Pancreas (tissue), 10 donors: ENCODE data around the gene PMVK. TPM values are rescaled to one million over a fixed set of nuclear protein-coding genes. Genes with fewer than 3 reads are reported as not detected.

Experiments used
- ATAC-seq, 4 donors: fragments of 200-7000 bp; cut with Tn5 transposase; one replicate each; pipeline versions ENCODE4 v1.8.0 to v1.9.1; 2020; ENCODE audit warnings: mild to moderate bottlenecking in 4 of 4, moderate library complexity in 4 of 4
- DNase-seq, 6 donors: peaks; one replicate each; pipeline ENCODE4 v3.0.0-alpha.2; 2020
- FAIRE-seq: peaks from 2 replicates; lab custom pipeline; 2012; peaks lifted over from hg19 to GRCh38; lab: Jason Lieb, UNC
- H3K27ac ChIP-seq, 4 donors: fragments of 200-600 bp; sonication (generic); 1 replicate in 3 of 4; 2 replicates in 1 of 4; pipeline versions ENCODE4 v1.5.0 to v1.8.0; 2020
- H3K27me3 ChIP-seq, 4 donors: fragments of 200-600 bp; one replicate each; pipeline ENCODE4 v1.8.0; 2021
- H3K36me3 ChIP-seq, 3 donors: fragments of 200-600 bp; sonication (generic) in 1 of 3; one replicate each; pipeline versions ENCODE4 v1.5.0 to v1.8.0; 2020 to 2021
- H3K4me1 ChIP-seq, 3 donors: fragments of 200-600 bp; one replicate each; pipeline ENCODE4 v1.8.0; 2021
- H3K4me3 ChIP-seq, 4 donors: fragments of 200-600 bp; sonication (generic) in 2 of 4; one replicate each; pipeline versions ENCODE4 v1.5.0 to v1.8.0; 2020 to 2021
- H3K9me3 ChIP-seq, 4 donors: fragments of 200-600 bp; one replicate each; pipeline ENCODE4 v1.8.0; 2021
- WGBS, 2 donors: extraction: QIAGEN DNeasy Blood & Tissue Kit; methylation state at CpG; one replicate each; pipeline ENCODE4 v1.1.7; 2013; 5-methylcytosine and 5-hydroxymethylcytosine counted together
- intact Hi-C, 3 donors: fragments of 100-400 bp; cut with DNase I; formaldehyde crosslinking; loops; one replicate each; pipeline versions ENCODE4 v1.11.1 to v1.14.2; 2022
- polyA plus RNA-seq, 2 donors: library from polyadenylated mRNA; stranded (reverse); fragments of 200-250 nt; gene quantifications; one replicate each; pipeline ENCODE4 v1.2.3, GENCODE V29; 2013
- total RNA-seq, 6 donors: library from RNA; stranded (reverse); fragmentation: NEBNext Ultra II Directional in 4 of 6; extraction: Animal tissue kit (Norgen Biotek cat#: 25700) in 4 of 6; gene quantifications; one replicate each; pipeline versions ENCODE4 v1.2.1 to v1.2.4, GENCODE V29; 2021 to 2023
- TF ChIP-seq, protein P1 (sequence below), 4 donors: fragments of 200-600 bp; sonication (generic) in 3 of 4; IDR thresholded peaks; one replicate each; pipeline versions ENCODE4 v1.5.0 to v1.8.0; 2021; ENCODE audit warnings: antibody characterized with exemption in 4 of 4
- donor health status: healthy with polysubstance abuse.
- donor health status: DM: no; HTN: no; CAD: no; lungs with moderate emphysema.
- donor health status: DM: no; HTN: no; CAD: no.
- donor health status: control.
- donor health status: control.
- donor health status: Bipolar disorder and iron deficiency.
- donor health status: DM: yes; HTN: yes; CAD: no.
- donor health status: DM: no; HTN: no; CAD: no.
- donor health status: DM: no; HTN: no; CAD: no.
- donor health status: DM: yes; HTN: yes; CAD: no.

Gene PMVK
- total and polyA plus RNA-seq, 8 donors: 12.4 to 32.4 (median 16.8) TPM

DNA sequence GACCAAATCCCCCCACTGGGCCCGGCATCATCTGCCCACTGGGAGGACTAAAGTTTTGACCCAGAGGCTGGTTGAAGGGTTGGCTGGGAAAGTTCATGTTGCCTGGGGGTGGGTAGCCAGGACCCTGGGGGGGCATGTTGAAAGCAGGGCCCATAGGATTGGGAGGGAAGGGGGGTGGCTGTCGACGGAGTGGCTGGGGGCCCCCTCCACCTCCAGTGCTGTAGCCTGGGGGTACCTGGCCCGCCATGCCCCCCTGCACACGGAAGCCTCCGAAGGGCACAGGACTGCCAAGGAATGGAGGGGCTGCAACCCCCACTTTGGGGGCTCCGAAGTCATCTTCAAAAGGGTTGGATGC is 22.9 kb upstream of the PMVK start:
- no peak for DNase-seq

DNA sequence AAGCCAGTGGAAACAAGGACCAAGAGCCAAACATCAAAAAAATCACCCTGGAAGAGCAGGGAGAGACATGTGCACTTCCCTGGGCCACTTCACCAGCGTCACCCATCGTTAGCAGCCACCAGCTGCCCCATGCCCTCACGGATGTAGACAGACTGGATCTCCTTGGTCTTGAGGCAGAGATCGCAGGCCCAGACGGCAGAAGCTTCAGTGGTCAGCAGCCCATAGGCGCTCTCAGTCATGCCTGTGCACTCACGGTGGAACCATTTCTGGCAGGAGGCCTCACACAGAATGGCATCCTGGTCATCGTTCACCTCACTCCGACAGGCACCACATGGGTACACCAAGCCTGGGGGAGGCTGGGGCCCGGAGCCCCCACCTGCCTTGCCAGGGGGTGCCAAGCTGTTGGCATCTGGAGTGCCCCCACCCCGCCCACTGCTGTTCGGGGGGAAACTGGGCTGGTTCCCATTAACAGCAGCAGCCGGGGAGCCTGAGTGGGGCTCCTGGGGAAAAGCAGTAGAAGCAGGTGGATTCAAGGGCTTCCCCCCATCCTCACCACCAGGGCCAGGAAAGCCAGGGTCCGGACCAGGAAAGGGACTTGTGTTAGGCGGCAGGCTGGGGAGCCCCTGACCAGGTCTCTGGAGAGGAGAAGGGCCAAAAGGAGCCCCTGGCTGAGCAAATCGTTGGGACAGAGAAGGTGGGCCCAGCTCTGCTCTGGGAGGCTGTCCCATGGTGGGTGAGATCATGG is 22.3 kb upstream of the PMVK start:
- Histone ChIP-seq H3K4me3 (no peak overlapping the region), H3K9me3 (no peaks in the 10 kb centered on the region), H3K36me3 (peaks cover 0 to 9% (median 7%) of the 10 kb centered on the region in 3 donors), H3K4me1 (peaks cover 6 to 25% (median 18%) of the 10 kb centered on the region in 3 donors), H3K27ac (no peak overlapping the region), H3K27me3 (no peaks in the 10 kb centered on the region)
- TF ChIP-seq, protein P1, sequence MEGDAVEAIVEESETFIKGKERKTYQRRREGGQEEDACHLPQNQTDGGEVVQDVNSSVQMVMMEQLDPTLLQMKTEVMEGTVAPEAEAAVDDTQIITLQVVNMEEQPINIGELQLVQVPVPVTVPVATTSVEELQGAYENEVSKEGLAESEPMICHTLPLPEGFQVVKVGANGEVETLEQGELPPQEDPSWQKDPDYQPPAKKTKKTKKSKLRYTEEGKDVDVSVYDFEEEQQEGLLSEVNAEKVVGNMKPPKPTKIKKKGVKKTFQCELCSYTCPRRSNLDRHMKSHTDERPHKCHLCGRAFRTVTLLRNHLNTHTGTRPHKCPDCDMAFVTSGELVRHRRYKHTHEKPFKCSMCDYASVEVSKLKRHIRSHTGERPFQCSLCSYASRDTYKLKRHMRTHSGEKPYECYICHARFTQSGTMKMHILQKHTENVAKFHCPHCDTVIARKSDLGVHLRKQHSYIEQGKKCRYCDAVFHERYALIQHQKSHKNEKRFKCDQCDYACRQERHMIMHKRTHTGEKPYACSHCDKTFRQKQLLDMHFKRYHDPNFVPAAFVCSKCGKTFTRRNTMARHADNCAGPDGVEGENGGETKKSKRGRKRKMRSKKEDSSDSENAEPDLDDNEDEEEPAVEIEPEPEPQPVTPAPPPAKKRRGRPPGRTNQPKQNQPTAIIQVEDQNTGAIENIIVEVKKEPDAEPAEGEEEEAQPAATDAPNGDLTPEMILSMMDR (IDR thresholded peaks at IDR 0.05): no peak
- FAIRE-seq: no peak
- ATAC-seq: no peak
- intact Hi-C loops: no loop called here
- 88 to 90% methylated on average over 16 of the region's 16 CpGs for WGBS, 2 donors
- DNase-seq: peak in 2 of 6 donors; percentile 47 to 71

More for the DNA sequence above, 22.9 kb upstream of the PMVK start:
- TF ChIP-seq, protein P1 (IDR thresholded peaks at IDR 0.05): no peak
- no peak for FAIRE-seq
- Histone ChIP-seq H3K4me1 (peaks cover 5 to 25% (median 18%) of the 10 kb centered on the region in 3 donors), H3K9me3 (no peaks in the 10 kb centered on the region), H3K36me3 (peaks cover 0 to 9% (median 7%) of the 10 kb centered on the region in 3 donors), H3K4me3 (no peak overlapping the region), H3K27ac (no peak overlapping the region), H3K27me3 (no peaks in the 10 kb centered on the region)
- intact Hi-C loops: no loop called here
- ATAC-seq: no peak
- WGBS, 2 donors: 88 to 96% methylated on average over 7 of the region's 7 CpGs

DNA sequence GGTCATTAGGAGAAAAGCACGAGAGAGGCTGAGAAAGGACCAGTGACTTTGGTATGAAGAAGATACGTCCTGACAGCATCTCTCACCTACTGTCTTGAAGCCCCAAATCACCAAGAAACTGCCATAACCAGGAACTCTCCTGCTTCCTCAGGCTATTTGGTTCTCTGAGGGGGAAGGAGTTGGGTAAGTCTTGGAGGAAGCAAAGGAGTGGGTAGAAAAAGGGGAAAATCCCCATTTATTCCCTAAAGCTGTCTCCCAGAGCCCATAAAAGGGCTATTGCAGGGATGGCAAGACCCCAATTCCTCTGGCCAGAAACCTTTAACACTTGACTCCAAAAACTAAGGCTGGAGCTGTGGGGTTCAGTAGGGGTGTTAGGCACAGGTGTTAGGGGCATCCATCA is 21.5 kb upstream of the PMVK start:
- peaks cover 15 to 29% (median 18%) of the 10 kb centered on the region in 3 donors for H3K4me1 ChIP-seq
- TF ChIP-seq, protein P1 (IDR thresholded peaks at IDR 0.05): no peak
- no peaks in the 10 kb centered on the region for H3K27me3 ChIP-seq
- H3K36me3 ChIP-seq: peaks cover 0 to 3% (median 0%) of the 10 kb centered on the region in 3 donors
- ATAC-seq: no peak
- DNase-seq: no peak
- WGBS, 2 donors: 77 to 80% methylated on average over 2 of the region's 2 CpGs
- H3K4me3 ChIP-seq: no peak overlapping the region
- intact Hi-C loops: no loop called here
- FAIRE-seq: no peak
- H3K9me3 ChIP-seq: no peaks in the 10 kb centered on the region
- no peak overlapping the region for H3K27ac ChIP-seq

DNA sequence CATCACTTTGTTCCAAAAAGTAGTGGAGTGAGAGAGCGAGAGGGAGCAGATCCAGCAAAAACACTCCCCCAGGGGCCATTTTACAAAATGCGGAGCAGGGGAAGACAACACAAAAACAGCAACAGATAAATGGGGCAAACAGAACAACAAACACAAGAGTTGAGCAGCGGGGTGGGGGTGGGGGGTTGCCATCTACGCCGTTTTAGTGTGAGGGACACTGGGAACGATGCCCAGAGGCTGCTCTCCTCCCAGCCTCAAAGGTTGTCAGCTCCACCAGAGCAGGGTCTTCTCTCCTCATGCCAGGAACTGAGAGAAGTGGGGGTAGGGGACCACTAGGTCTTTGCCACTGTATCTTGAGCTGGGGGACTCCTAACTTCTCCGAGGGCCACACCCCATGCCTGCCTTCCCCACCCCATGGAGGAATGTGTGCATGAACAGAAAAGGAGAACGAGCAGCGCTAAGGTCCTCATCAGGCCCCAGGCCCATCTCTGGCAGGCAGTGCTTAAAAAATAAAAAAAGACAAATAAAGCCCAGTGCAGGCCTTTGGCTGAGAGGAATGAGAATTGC is 20.7 kb upstream of the PMVK start:
- no peak for FAIRE-seq
- H3K4me3 ChIP-seq: no peak overlapping the region

More for the DNA sequence above, 20.7 kb upstream of the PMVK start:
- 52 to 53% methylated on average over 9 of the region's 9 CpGs for WGBS, 2 donors
- H3K27ac ChIP-seq: no peak overlapping the region
- ATAC-seq: no peak
- H3K4me1 ChIP-seq: peaks cover 15 to 23% (median 18%) of the 10 kb centered on the region in 3 donors
- DNase-seq: no peak
- no peaks in the 10 kb centered on the region for H3K27me3 ChIP-seq
- intact Hi-C loops: no loop called here
- H3K36me3 ChIP-seq: peaks cover 0 to 3% (median 0%) of the 10 kb centered on the region in 3 donors
- H3K9me3 ChIP-seq: no peaks in the 10 kb centered on the region
- TF ChIP-seq, protein P1 (IDR thresholded peaks at IDR 0.05): no peak
